ENCODE results near the gene BRAF.

DNA sequence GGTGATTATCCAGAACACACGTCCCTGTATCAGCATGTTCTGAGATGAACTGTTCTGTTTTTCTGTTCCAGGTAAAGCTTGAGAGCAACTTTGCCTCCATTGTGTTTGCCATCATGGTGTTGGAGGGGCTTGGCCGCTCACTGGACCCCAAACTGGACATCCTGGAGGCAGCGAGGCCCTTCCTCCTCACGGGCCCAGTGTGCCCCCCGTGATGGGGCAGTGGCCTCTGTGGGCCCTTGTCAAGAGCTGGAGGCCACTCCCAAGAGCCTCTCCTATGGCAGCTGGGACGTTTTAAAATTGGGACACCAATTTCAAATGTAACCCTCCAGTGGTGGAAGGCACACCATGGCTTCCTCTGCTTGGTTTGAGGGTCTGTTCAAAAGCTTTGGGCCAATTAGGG is 230.1 kb downstream of the BRAF start:
- TF ChIP-seq POLR2AphosphoS5 (IDR thresholded peaks at IDR 0.05) (no peak), CTCF (IDR thresholded peaks at IDR 0.05) (no peak), POLR2A (IDR thresholded peaks at IDR 0.05; ENCODE audit: low read depth) (no peak)
